Nephron (organoid): ENCODE results near the gene BAG3.
A peak's percentile ranks its signal among the peaks of the same experiment; 100 is the strongest.

Source experiments
- H3K27ac Mint-ChIP-seq, 3 experiments: 2 replicates each; pipeline ENCODE4 v1.8.0; 2020; ENCODE audit warnings: mixed read lengths in 3 of 3, mild to moderate bottlenecking in 2 of 3, moderate library complexity in 1 of 3
- H3K27me3 Mint-ChIP-seq: 2 replicates; pipeline ENCODE4 v1.8.0; 2021; ENCODE audit warnings: low read depth, mild to moderate bottlenecking, moderate library complexity, mixed read lengths
- H3K36me3 Mint-ChIP-seq: 2 replicates; pipeline ENCODE4 v1.8.0; 2020; ENCODE audit warnings: low read depth, mixed read lengths
- H3K4me1 Mint-ChIP-seq: 2 replicates; pipeline ENCODE4 v1.8.0; 2020; ENCODE audit warnings: mixed read lengths
- H3K4me3 Mint-ChIP-seq, 3 experiments: 2 replicates each; pipeline ENCODE4 v1.8.0; 2020; ENCODE audit warnings: mild to moderate bottlenecking in 3 of 3, mixed read lengths in 3 of 3, moderate library complexity in 2 of 3
- H3K9me3 Mint-ChIP-seq: 2 replicates; pipeline ENCODE4 v1.8.0; 2020; ENCODE audit warnings: mixed read lengths
- CTCF ChIP-seq, 3 experiments: fragments of 200-600 bp; sonication (generic); IDR thresholded peaks; one replicate each; pipeline ENCODE4 v1.5.0; 2021; ENCODE audit warnings: antibody characterized with exemption in 3 of 3; ENCODE audit not compliant: unreplicated experiment in 3 of 3

BAG3 gene

GRCh38 chr10:119652361-119652730 is 1.2 kb downstream of the BAG3 start:
- peak overlapping the region; percentile 80 to 92 (median 83) for H3K27ac Mint-ChIP-seq
- peaks cover 10% of the 10 kb centered on the region for H3K36me3 Mint-ChIP-seq
- no peaks in the 10 kb centered on the region for H3K27me3 Mint-ChIP-seq
- H3K9me3 Mint-ChIP-seq = no peaks in the 10 kb centered on the region
- H3K4me3 Mint-ChIP-seq = peak overlapping the region; percentile 86 to 95 (median 87)
- H3K4me1 Mint-ChIP-seq = peaks cover 44% of the 10 kb centered on the region
- peak; percentile 35 to 46 (median 36) for TF ChIP-seq CTCF (IDR thresholded peaks at IDR 0.05; ENCODE audit: unreplicated experiment in 3 of 3)

- TF ChIP-seq CTCF (IDR thresholded peaks at IDR 0.05; ENCODE audit: unreplicated experiment in 3 of 3) = no peak
- Mint-ChIP-seq H3K36me3 (peaks cover 11% of the 10 kb centered on the region), H3K27me3 (no peaks in the 10 kb centered on the region)
Observed at GRCh38 chr10:119653209-119653608, 2.0 kb downstream of the BAG3 start.

GRCh38 chr10:119653916-119654315 is 2.7 kb downstream of the BAG3 start:
- H3K27me3 Mint-ChIP-seq = no peaks in the 10 kb centered on the region
- no peaks in the 10 kb centered on the region for H3K9me3 Mint-ChIP-seq
- peaks cover 15% of the 10 kb centered on the region for H3K36me3 Mint-ChIP-seq
- H3K4me1 Mint-ChIP-seq = peaks cover 55% of the 10 kb centered on the region
- peak overlapping the region; percentile 76 to 95 (median 86) for H3K4me3 Mint-ChIP-seq
- TF ChIP-seq CTCF (IDR thresholded peaks at IDR 0.05; ENCODE audit: unreplicated experiment in 3 of 3) = no peak
- peak overlapping the region in 1 of 3 experiments; percentile 31 for H3K27ac Mint-ChIP-seq

More at GRCh38 chr10:119653209-119653608, 2.0 kb downstream of the BAG3 start:
- H3K4me1 Mint-ChIP-seq = peaks cover 50% of the 10 kb centered on the region
- H3K4me3 Mint-ChIP-seq = peak overlapping the region; percentile 76 to 95 (median 86)
- H3K27ac Mint-ChIP-seq = peak overlapping the region in 2 of 3 experiments; percentile 31 to 42
- no peaks in the 10 kb centered on the region for H3K9me3 Mint-ChIP-seq

GRCh38 chr10:119654540-119654939 is 3.4 kb downstream of the BAG3 start:
- Mint-ChIP-seq H3K27ac (peak overlapping the region in 1 of 3 experiments; percentile 31), H3K4me3 (peak overlapping the region; percentile 58 to 78 (median 66)), H3K4me1 (peaks cover 55% of the 10 kb centered on the region), H3K36me3 (peaks cover 15% of the 10 kb centered on the region), H3K27me3 (no peaks in the 10 kb centered on the region), H3K9me3 (no peaks in the 10 kb centered on the region)
- no peak for TF ChIP-seq CTCF (IDR thresholded peaks at IDR 0.05; ENCODE audit: unreplicated experiment in 3 of 3)

- Mint-ChIP-seq H3K9me3 (no peaks in the 10 kb centered on the region), H3K4me1 (peaks cover 51% of the 10 kb centered on the region), H3K4me3 (peak overlapping the region in 1 of 3 experiments; percentile 32), H3K27ac (peak overlapping the region in 2 of 3 experiments; percentile 4 to 19), H3K27me3 (no peaks in the 10 kb centered on the region), H3K36me3 (peaks cover 15% of the 10 kb centered on the region)
- TF ChIP-seq CTCF (IDR thresholded peaks at IDR 0.05; ENCODE audit: unreplicated experiment in 3 of 3) = no peak
Observed at GRCh38 chr10:119655566-119656001, 4.4 kb downstream of the BAG3 start.

- Mint-ChIP-seq H3K27ac (no peak overlapping the region), H3K4me1 (peaks cover 50% of the 10 kb centered on the region), H3K4me3 (no peak overlapping the region), H3K36me3 (peaks cover 18% of the 10 kb centered on the region), H3K27me3 (no peaks in the 10 kb centered on the region), H3K9me3 (no peaks in the 10 kb centered on the region)
- no peak for TF ChIP-seq CTCF (IDR thresholded peaks at IDR 0.05; ENCODE audit: unreplicated experiment in 3 of 3)
Observed at GRCh38 chr10:119656760-119657159, 5.6 kb downstream of the BAG3 start.
